Measurements from ENCODE around the gene IGSF23.
"Not testable (repeated sequence)": the region's sequence is repeated elsewhere in the genome, so short reads cannot be mapped to it uniquely, and the experiment has no call there.

IGSF23 gene

GRCh38 chr19:44611812-44612295 is 1.5 kb upstream of the IGSF23 start:
- DNase-seq (ENCODE audit: low spot score), result peak; percentile 60

- no peak for DNase-seq (ENCODE audit: low spot score)
These were observed 950 bp downstream of the IGSF23 start for GRCh38 chr19:44614313-44614712.

- DNase-seq (ENCODE audit: low spot score), result peak; percentile 39
These were observed 2.5 kb downstream of the IGSF23 start for GRCh38 chr19:44615863-44616247.

- DNase-seq (ENCODE audit: low spot score), result no peak
These were observed 3.9 kb downstream of the IGSF23 start for GRCh38 chr19:44617110-44617880.

GRCh38 chr19:44618640-44619357 is 5.4 kb downstream of the IGSF23 start:
- DNase-seq (ENCODE audit: low spot score), result no peak

- no peak for DNase-seq (ENCODE audit: low spot score)
These were observed 7.3 kb downstream of the IGSF23 start for GRCh38 chr19:44620667-44621066.

- no peak for DNase-seq (ENCODE audit: low spot score)
These were observed 8.0 kb downstream of the IGSF23 start for GRCh38 chr19:44621367-44621766.

- DNase-seq (ENCODE audit: low spot score), result no peak
These were observed 9.7 kb downstream of the IGSF23 start for GRCh38 chr19:44623080-44623479.

- DNase-seq (ENCODE audit: low spot score), result no peak
These were observed 10.3 kb downstream of the IGSF23 start for GRCh38 chr19:44623626-44624025.

- no peak for DNase-seq (ENCODE audit: low spot score)
These were observed 11.5 kb downstream of the IGSF23 start for GRCh38 chr19:44624840-44625354.

GRCh38 chr19:44625637-44626036 is 12.3 kb downstream of the IGSF23 start:
- not testable (repeated sequence) for DNase-seq (ENCODE audit: low spot score)

- no peak for DNase-seq (ENCODE audit: low spot score)
These were observed 12.8 kb downstream of the IGSF23 start for GRCh38 chr19:44626048-44626624.

GRCh38 chr19:44627631-44628030 is 14.3 kb downstream of the IGSF23 start:
- DNase-seq (ENCODE audit: low spot score), result no peak

- DNase-seq (ENCODE audit: low spot score), result no peak
These were observed 15.4 kb downstream of the IGSF23 start for GRCh38 chr19:44628793-44629192.

- not testable (repeated sequence) for DNase-seq (ENCODE audit: low spot score)
These were observed 18.2 kb downstream of the IGSF23 start for GRCh38 chr19:44631611-44632010.

GRCh38 chr19:44634058-44634457 is 20.7 kb downstream of the IGSF23 start:
- not testable (repeated sequence) for DNase-seq (ENCODE audit: low spot score)

GRCh38 chr19:44634785-44635184 is 21.4 kb downstream of the IGSF23 start:
- no peak for DNase-seq (ENCODE audit: low spot score)

- no peak for DNase-seq (ENCODE audit: low spot score)
These were observed 22.4 kb downstream of the IGSF23 start for GRCh38 chr19:44635581-44636438.

- peak; percentile 47 for DNase-seq (ENCODE audit: low spot score)
These were observed 23.4 kb downstream of the IGSF23 start for GRCh38 chr19:44636439-44637389.

GRCh38 chr19:44637390-44637764 is 24.0 kb downstream of the IGSF23 start:
- DNase-seq (ENCODE audit: low spot score), result no peak

GRCh38 chr19:44640518-44640917 is 27.2 kb downstream of the IGSF23 start:
- no peak for DNase-seq (ENCODE audit: low spot score)

Measured in HuH-7 (cell line).